ENCODE results near the gene VAV1. TPM values are rescaled to one million over a fixed set of nuclear protein-coding genes. Genes with fewer than 3 reads are reported as not detected.

Gene VAV1
- total RNA-seq, 6 experiments from 2014 or later, result 1.1 to 7.9 (median 3.1) TPM

GRCh38 chr19:6808494-6808893 lies 36.0 kb downstream of the VAV1 start:
- Histone ChIP-seq H3K27ac (no peak overlapping the region), H3K4me1 (no peaks in the 10 kb centered on the region), H3K9me3 (no peaks in the 10 kb centered on the region), H3K27me3 (no peaks in the 10 kb centered on the region), H3K4me3 (no peak overlapping the region), H3K36me3 (no peaks in the 10 kb centered on the region)
- ATAC-seq (no peak), DNase-seq (no peak)
- TF ChIP-seq POLR2A (IDR thresholded peaks at IDR 0.05) (no peak), CTCF (IDR thresholded peaks at IDR 0.05) (no peak)
- 100% methylated on average over 1 of the region's 1 CpG for WGBS (ENCODE audit: insufficient coverage, low coverage, low lambda C conversion rate, missing lambda C conversion rate)
- intact Hi-C loops (cut with DNase I), result no loop called here

GRCh38 chr19:6809262-6809661 lies 36.8 kb downstream of the VAV1 start:
- TF ChIP-seq POLR2A (IDR thresholded peaks at IDR 0.05), result no peak
- no peak for TF ChIP-seq CTCF (IDR thresholded peaks at IDR 0.05)
- Histone ChIP-seq H3K9me3 (no peaks in the 10 kb centered on the region), H3K27ac (no peak overlapping the region), H3K27me3 (no peaks in the 10 kb centered on the region), H3K4me3 (no peak overlapping the region), H3K36me3 (no peaks in the 10 kb centered on the region), H3K4me1 (no peaks in the 10 kb centered on the region)
- no peak for DNase-seq
- 59% methylated on average over 4 of the region's 4 CpGs for WGBS (ENCODE audit: insufficient coverage, low coverage, low lambda C conversion rate, missing lambda C conversion rate)
- no peak for ATAC-seq
- intact Hi-C loops (cut with DNase I), result no loop called here

- Histone ChIP-seq H3K4me3 (no peak overlapping the region), H3K36me3 (no peaks in the 10 kb centered on the region), H3K4me1 (no peaks in the 10 kb centered on the region), H3K27ac (no peak overlapping the region), H3K9me3 (no peaks in the 10 kb centered on the region), H3K27me3 (no peaks in the 10 kb centered on the region)
- DNase-seq (no peak), ATAC-seq (no peak)
- intact Hi-C loops (cut with DNase I), result no loop called here
- TF ChIP-seq POLR2A (IDR thresholded peaks at IDR 0.05) (no peak), CTCF (IDR thresholded peaks at IDR 0.05) (no peak)
- 59% methylated on average over 3 of the region's 3 CpGs for WGBS (ENCODE audit: insufficient coverage, low coverage, low lambda C conversion rate, missing lambda C conversion rate)
These were observed 38.9 kb downstream of the VAV1 start for GRCh38 chr19:6811378-6811777.

- WGBS (ENCODE audit: insufficient coverage, low coverage, low lambda C conversion rate, missing lambda C conversion rate), result 52% methylated on average over 2 of the region's 2 CpGs
- H3K27ac ChIP-seq, result no peak overlapping the region
- no peak overlapping the region for H3K4me3 ChIP-seq
- TF ChIP-seq CTCF (IDR thresholded peaks at IDR 0.05) (no peak), POLR2A (IDR thresholded peaks at IDR 0.05) (no peak)
- H3K36me3 ChIP-seq, result no peaks in the 10 kb centered on the region
- no peaks in the 10 kb centered on the region for H3K4me1 ChIP-seq
- ATAC-seq (peak in 1 of 4 donors; percentile 26), DNase-seq (no peak)
- H3K27me3 ChIP-seq, result no peaks in the 10 kb centered on the region
- intact Hi-C loops (cut with DNase I), result no loop called here
- H3K9me3 ChIP-seq, result no peaks in the 10 kb centered on the region
These were observed 39.4 kb downstream of the VAV1 start for GRCh38 chr19:6811906-6812305.

- Histone ChIP-seq H3K9me3 (no peaks in the 10 kb centered on the region), H3K27me3 (no peaks in the 10 kb centered on the region), H3K27ac (no peak overlapping the region), H3K36me3 (no peaks in the 10 kb centered on the region), H3K4me3 (no peak overlapping the region), H3K4me1 (no peaks in the 10 kb centered on the region)
- ATAC-seq, result no peak
- TF ChIP-seq CTCF (IDR thresholded peaks at IDR 0.05) (no peak), POLR2A (IDR thresholded peaks at IDR 0.05) (no peak)
- no peak for DNase-seq
- whole genome bisulfite sequencing (ENCODE audit: insufficient coverage, low coverage, low lambda C conversion rate, missing lambda C conversion rate), result 73% methylated on average over 2 of the region's 2 CpGs
- intact Hi-C loops (cut with DNase I), result no loop called here
These were observed 40.1 kb downstream of the VAV1 start for GRCh38 chr19:6812612-6813011.
